GM12874 (cell line): ENCODE measurements around the gene CAPRIN1.

Source experiments
- CTCF ChIP-seq: IDR thresholded peaks from 2 replicates; pipeline ENCODE4 v1.5.1; 2011; ENCODE audit warnings: low read depth, mild to moderate bottlenecking, control low read depth, low read length, moderate library complexity; ENCODE audit not compliant: insufficient read depth

Gene CAPRIN1

GRCh38 chr11:34051349-34052035 lies at the start of gene CAPRIN1:
Gene CAPRIN1, plus strand, starts transcription at chr11:34051731. Its CDS starts 690 bp downstream, at chr11:34052421.
- TF ChIP-seq CTCF, result no peak

- no peak for TF ChIP-seq CTCF
These were observed 49.1 kb upstream of the CAPRIN1 start for GRCh38 chr11:34002420-34002819.

GRCh38 chr11:34004236-34004635 lies 47.3 kb upstream of the CAPRIN1 start:
- TF ChIP-seq CTCF, result no peak

- TF ChIP-seq CTCF, result no peak
These were observed 44.7 kb upstream of the CAPRIN1 start for GRCh38 chr11:34006876-34007275.

GRCh38 chr11:34012734-34013133 lies 38.8 kb upstream of the CAPRIN1 start:
- no peak for TF ChIP-seq CTCF

GRCh38 chr11:34013898-34014571 lies 37.5 kb upstream of the CAPRIN1 start:
- TF ChIP-seq CTCF, result no peak

GRCh38 chr11:34021977-34022735 lies 29.4 kb upstream of the CAPRIN1 start:
- no peak for TF ChIP-seq CTCF
